GM12872 (cell line): ENCODE measurements around the gene GCFC2.
A peak's percentile ranks its signal among the peaks of the same experiment; 100 is the strongest.

Experiments
- TF ChIP-seq, protein P1 (sequence below): IDR thresholded peaks from 3 replicates; pipeline ENCODE4 v1.5.1; 2011; ENCODE audit warnings: low read depth, mild to moderate bottlenecking, low read length, moderate library complexity; ENCODE audit not compliant: insufficient read depth

Gene GCFC2

DNA sequence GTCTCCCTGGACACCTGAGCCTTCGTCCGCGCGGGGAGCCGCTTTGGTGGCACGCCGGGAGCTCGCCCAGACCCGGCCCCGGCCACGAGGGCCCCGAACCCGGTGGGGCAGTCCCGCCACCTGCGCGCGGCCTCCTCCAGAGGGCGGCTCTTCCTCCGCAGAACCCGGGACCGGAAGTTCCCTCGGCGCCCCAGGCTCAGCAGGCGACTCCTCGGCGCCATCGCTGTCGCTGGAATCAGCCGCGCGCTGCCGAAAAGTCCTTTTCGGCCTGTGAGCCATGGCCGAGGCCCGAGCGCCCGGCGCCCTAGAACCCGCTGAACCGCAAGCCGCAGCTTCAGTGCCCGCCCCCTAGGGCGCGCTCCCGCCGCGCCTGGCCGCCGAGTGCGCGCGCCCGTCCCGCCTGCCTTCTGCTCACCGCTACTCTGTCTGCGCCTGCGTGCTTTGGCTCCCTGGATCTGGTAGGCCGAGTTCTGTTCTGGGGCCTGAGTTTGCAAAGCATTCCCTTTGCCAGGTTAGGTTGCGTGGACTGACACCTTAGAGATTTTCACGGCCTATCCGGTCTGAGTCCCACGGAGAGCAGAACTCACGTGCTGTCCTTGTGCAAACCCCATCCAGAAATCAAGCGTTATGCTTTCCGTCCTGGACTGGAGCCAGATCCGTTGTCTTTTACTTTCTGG, at the start of gene GCFC2:
GCFC2 (minus strand) TSS at position 339 of the 677 bp plus-strand sequence; CDS start at position 279, 60 bp downstream.
- TF ChIP-seq, protein P1, sequence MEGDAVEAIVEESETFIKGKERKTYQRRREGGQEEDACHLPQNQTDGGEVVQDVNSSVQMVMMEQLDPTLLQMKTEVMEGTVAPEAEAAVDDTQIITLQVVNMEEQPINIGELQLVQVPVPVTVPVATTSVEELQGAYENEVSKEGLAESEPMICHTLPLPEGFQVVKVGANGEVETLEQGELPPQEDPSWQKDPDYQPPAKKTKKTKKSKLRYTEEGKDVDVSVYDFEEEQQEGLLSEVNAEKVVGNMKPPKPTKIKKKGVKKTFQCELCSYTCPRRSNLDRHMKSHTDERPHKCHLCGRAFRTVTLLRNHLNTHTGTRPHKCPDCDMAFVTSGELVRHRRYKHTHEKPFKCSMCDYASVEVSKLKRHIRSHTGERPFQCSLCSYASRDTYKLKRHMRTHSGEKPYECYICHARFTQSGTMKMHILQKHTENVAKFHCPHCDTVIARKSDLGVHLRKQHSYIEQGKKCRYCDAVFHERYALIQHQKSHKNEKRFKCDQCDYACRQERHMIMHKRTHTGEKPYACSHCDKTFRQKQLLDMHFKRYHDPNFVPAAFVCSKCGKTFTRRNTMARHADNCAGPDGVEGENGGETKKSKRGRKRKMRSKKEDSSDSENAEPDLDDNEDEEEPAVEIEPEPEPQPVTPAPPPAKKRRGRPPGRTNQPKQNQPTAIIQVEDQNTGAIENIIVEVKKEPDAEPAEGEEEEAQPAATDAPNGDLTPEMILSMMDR = peak; percentile 44; the same call in 2 of the 3 replicates

DNA sequence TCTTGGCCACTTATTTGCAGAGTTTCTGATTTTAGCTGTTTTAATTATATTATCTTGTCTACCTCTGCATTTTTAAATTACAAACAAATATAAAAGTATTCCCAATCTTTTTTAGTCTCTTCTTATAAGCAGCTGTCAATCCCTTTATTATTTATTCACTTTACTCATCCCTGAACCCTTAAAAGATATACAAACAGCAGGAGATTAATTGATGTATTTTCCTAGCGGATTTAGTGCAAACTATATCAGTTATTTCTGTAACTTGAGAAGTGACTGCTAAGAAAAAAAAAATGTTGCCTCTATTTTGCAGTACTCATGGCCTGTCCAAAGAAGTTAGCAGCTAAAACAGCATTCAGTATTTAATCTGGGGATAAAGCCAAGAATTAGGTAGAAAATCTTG, 42.1 kb upstream of the GCFC2 start:
- TF ChIP-seq, protein P1 = no peak

- TF ChIP-seq, protein P1 = no peak
Observed at GRCh38 chr2:75751824-75752468, 41.2 kb upstream of the GCFC2 start.

GRCh38 chr2:75751360-75751759, 40.6 kb upstream of the GCFC2 start:
- TF ChIP-seq, protein P1 = no peak

DNA sequence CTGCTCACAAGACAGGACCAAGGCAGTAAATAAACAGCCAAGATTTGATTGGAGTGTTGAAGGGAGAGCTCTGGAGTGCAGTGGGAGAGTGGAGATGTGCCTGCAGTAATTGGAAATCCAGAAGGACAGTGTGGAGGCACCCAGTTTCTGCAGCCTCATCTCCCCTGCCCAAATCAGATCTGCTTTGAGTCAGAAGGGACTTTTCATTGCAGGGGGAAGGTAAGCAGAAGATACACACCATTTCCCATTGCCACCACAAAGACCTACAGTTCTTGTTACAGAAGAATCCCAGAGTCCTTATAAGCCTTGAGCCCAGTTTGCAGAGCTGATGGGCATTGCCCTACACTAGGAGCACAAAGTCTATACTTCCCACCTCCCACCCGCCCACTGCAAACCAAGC, 27.2 kb upstream of the GCFC2 start:
- TF ChIP-seq, protein P1 = no peak

GRCh38 chr2:75736276-75736675, 25.6 kb upstream of the GCFC2 start:
- TF ChIP-seq, protein P1 = no peak

DNA sequence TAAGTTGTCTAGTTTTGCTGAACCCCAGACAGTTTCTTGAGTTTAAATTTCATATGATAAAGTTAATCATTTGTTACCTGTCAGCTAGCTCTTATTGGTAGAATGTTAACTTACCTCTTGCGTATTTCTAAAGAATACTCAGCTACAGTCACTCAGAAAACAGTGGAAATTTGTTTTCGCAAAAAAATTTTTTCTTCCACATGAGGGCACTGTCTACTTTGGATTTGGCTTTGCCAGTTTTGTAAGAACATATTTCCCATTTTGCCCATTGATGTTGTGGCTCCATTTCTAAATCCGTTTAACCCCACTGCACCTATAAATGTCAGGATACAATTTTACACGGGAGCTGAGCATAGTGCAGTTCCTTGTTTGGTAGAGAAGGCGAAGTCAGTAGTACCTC, 19.1 kb upstream of the GCFC2 start:
- TF ChIP-seq, protein P1 = peak; percentile 21; the same call in 1 of the 3 replicates
